Right lobe of liver (tissue), 4 donors: ENCODE data around the gene ZNF764.

Experiments used
- CTCF ChIP-seq, 4 donors: fragments of 200-600 bp in 3 of 4; fragments of 450-650 bp in 1 of 4; IDR thresholded peaks; one replicate each; pipeline versions ENCODE4 v1.5.1 to v1.8.0; 2016 to 2022; ENCODE audit warnings: antibody characterized with exemption in 4 of 4, mild to moderate bottlenecking in 2 of 4
- POLR2A ChIP-seq: fragments of 450-650 bp; IDR thresholded peaks from one replicate; pipeline ENCODE4 v1.6.1; 2017; ENCODE audit warnings: antibody characterized with exemption, mild to moderate bottlenecking
- donor health status: DM: no; HTN: no; CAD: no.
- donor health status: DM: no; HTN: no; CAD: no.
- donor health status: DM: no; HTN: yes; CAD: no.

- no peak for TF ChIP-seq CTCF (IDR thresholded peaks at IDR 0.05)
- no peak for TF ChIP-seq POLR2A
These were observed 42.8 kb upstream of the ZNF764 start for GRCh38 chr16:30600929-30601328.
